Activated CD4-positive, alpha-beta T cell treated with anti-CD3 and anti-CD28 coated beads for 4 hours (primary cell): ENCODE data around the gene DDX31.
"Not testable (repeated sequence)": the region's sequence is repeated elsewhere in the genome, so short reads cannot be mapped to it uniquely, and the experiment has no call there.

Experiments
- DNase-seq, 2 donors: peaks; one replicate each; pipeline ENCODE4 v3.0.0-alpha.2; 2020

DDX31 gene

DNA sequence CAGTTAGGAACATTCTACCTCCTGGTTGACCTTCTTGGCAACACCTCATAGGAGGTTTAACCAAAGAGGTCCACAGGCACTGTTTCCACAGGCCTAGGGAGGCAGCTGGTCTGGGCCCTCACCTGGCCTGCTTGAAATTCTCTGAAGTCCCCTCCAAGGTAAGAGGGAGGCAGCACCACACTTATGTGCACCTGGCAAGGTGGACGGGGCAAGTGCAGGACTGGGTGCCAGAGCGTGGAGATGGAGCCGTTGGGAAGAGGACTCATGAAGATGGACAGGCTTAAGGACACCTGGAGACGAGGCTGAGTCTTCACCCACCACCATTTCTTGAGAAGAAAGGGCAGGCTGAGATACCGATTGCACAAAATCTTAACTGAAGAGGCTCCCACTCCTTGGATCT, 94.0 kb downstream of the DDX31 start:
- DNase-seq: no peak

GRCh38 chr9:132575005-132575609, 94.7 kb downstream of the DDX31 start:
- peak; percentile 17 to 26 for DNase-seq

DNA sequence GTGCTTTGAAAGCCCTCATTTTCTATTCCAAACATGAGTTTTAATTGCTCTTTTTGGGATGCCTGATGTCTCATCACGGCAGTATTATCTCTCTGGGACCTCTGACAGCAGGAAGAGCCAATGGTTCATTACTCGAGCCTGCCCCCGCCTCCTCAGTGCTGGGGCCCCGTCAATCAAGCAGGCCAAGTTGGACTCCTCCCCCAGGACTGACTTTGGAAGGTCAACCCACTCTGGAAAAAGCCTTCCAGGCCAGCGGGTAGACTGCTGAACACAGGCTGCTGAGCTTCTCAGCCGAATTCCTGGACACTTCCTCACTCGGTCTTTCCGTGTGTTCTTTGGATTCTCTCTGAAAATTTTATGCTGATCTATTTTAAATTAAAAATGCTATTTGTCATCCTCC, 96.9 kb downstream of the DDX31 start:
- no peak for DNase-seq

GRCh38 chr9:132571806-132572600, 97.8 kb downstream of the DDX31 start:
- no peak for DNase-seq

DNA sequence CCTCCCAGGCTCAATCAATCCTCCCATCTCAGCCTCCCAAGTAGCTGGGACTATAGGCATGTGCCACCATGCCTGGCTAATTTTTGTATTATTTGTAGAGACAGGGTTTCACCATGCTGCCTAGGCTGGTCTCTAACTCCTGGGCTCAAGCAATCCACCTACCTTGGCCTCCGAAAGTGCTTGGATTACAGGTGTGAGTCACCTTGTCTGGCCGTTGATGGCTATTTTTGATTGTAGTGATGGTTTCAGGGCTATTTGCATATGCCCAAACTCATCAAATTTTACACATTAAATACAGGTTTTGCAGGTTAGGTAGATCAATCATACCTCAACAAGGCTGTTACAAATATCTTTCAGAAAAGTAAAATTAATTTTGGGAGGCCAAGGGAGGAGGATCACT, 101.0 kb downstream of the DDX31 start:
- DNase-seq: not testable (repeated sequence)

GRCh38 chr9:132564526-132564925, 105.3 kb downstream of the DDX31 start:
- DNase-seq: no peak

- DNase-seq: no peak
Measured at GRCh38 chr9:132562306-132562573, 107.5 kb downstream of the DDX31 start.

DNA sequence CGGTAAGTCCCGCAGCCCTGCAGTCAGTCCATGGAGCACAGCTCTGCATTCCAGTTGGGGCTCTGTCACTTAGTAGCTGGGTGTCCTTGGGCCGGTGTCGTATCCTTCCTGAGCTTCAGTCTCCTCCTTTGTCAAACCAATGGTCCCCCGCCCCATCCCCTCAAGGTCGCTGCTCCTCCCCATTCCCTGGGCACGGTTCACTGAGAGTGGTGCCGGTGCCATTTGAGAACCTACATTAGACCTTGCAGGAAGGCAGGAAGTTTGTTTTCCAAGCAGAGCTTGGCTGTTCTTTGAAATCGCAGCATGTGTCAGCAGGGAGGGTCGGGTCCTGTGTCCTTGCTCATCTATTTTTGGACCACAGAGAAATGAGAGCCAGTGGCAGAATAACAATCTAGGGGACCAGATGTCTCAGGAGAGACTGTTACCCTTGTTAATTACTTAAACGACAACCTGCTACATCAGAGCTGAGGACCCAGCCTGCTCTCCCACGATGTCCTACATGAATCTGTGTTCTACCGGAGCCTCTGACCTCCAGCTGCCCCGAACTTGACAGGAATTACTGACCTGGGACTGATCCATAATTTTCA, 109.1 kb downstream of the DDX31 start:
- DNase-seq: no peak

- no peak for DNase-seq
Measured at GRCh38 chr9:132559711-132560110, 110.1 kb downstream of the DDX31 start.

- no peak for DNase-seq
Measured at GRCh38 chr9:132557159-132557558, 112.6 kb downstream of the DDX31 start.

- no peak for DNase-seq
Measured at GRCh38 chr9:132556714-132557113, 113.1 kb downstream of the DDX31 start.

DNA sequence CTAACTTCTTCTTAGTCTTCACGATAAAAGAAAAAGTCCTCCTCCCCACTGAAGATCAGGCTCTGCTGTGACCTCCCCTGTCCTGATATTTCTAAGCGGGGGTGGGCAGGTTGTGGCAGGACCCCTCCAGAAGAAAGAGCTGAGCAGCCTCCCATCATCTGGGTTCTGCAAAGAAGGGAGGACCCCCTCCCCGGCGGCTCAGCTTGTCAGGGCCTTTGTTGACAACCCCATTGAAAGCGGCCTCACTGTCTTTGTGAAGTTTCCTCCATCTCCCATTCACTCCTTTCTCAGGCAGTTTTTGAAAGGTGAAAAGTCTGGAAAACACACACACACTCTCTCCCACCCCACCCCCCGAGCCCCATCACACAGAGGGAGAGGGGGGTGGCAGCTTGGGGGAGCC, 113.5 kb downstream of the DDX31 start:
- DNase-seq: no peak

GRCh38 chr9:132555528-132555927, 114.3 kb downstream of the DDX31 start:
- no peak for DNase-seq

- DNase-seq: no peak
Measured at GRCh38 chr9:132554755-132555154, 115.0 kb downstream of the DDX31 start.

- DNase-seq: no peak
Measured at GRCh38 chr9:132552041-132552440, 117.7 kb downstream of the DDX31 start.

- no peak for DNase-seq
Measured at GRCh38 chr9:132551556-132551955, 118.2 kb downstream of the DDX31 start.

GRCh38 chr9:132548751-132549640, 120.8 kb downstream of the DDX31 start:
- DNase-seq: no peak

DNA sequence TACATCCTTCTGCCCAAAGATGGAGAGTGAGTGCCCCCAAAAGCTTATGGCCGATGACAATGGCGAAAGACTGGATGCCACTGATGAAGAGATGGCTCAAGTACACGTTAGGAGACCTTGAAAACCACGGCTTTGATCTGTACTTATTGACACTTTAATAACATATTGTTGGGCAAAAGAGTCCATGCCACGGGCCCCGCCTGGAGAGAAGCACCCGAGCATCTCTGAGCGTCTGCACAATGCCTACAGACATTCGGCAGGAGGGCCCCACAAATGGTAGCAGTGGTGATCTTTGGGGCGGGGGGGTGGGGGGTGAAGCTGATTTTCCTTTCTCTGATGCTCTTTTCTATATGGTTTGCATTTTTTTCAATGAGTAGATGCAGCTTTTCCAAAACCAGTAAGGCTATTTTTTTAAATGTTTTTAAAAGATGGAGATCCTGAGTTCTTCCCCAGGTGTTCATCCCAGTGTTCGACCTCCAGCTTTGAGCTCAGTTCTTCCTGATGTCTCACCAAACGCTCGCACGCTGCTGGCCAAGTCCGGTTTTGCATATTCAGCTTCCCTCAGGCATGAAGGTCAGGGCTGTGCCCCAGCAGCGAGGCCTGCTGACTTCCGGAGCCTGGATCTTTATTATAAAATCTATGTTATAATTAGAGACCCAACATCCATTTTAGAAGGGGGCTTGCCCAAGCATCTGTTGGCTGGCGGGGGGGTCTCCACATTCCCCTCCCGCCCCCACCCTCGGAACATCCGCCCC, 121.6 kb downstream of the DDX31 start:
- DNase-seq: no peak

DNA sequence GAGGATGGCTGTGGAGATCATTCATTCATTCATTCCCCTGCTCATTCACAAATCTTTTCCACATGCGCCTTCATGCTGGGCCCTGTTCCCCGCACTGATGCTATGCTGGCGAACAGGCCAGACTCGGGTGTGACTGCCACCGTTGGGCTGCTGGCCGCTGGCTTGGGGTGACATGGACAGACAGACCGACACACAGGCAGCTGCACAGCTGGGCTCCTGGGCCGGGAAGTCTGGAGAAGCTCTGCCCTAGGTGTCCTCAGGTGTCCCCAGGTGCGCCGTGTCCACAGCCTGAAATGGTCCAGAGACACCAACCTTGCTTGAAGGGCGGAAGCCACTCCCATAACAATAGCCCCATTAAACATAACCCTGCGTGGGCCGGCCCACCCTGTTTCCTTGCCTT, 122.3 kb downstream of the DDX31 start:
- no peak for DNase-seq

- DNase-seq: no peak
Measured at GRCh38 chr9:132547052-132547431, 122.7 kb downstream of the DDX31 start.

DNA sequence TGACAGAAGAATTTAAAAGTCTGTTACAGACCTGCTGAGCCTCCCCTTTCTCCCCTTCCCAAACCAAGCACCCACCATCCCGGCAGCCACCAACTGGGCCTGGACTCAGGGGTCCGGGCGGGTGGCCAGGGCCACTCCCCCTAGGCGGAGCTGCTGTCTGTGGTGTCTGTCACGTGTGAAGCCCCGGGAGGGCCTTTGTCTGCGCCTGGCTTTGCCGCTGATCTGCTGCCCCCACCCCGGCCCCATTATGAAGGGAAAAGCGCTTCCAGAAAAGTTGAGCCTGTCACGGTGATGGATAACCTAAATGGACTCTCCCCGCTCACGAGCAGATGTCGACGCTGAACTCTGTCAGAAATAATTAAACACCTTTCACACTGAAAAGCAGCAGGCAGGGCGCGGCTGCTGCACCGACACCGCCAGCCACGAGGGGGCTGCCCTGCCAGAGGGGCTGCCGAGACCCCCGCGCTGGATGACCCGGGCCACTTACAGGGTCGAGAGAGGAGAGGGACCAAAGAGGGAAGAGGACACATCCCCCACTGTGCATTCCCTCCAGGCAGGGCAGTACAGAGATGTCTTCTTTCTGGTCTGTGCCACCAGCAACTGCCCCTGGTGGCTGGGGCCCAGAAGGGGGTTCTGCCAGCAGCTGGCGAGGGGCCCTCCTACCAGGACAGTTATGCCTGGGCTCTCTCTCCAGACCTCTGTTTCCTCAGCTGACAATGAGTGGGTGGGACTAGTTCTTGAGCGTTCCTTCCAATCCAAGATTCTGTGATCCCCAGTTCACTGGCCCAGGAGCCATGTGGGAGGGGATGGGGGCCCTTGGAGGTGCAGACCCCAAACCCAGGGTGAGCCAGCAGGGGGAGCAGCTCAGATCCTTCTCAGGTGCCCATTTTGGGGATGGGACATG, 123.4 kb downstream of the DDX31 start:
- DNase-seq: no peak

GRCh38 chr9:132545578-132545977, 124.2 kb downstream of the DDX31 start:
- no peak for DNase-seq
